GM18909 (cell line): ENCODE data around the gene QKI.
A peak's percentile ranks its signal among the peaks of the same experiment; 100 is the strongest.

Experiments used
- ATAC-seq: cut with Tn5 transposase; IDR thresholded peaks from one replicate; pipeline ENCODE4 v1.9.1; 2021; ENCODE audit warnings: mild to moderate bottlenecking; ENCODE audit not compliant: unreplicated experiment, poor library complexity

QKI gene

DNA sequence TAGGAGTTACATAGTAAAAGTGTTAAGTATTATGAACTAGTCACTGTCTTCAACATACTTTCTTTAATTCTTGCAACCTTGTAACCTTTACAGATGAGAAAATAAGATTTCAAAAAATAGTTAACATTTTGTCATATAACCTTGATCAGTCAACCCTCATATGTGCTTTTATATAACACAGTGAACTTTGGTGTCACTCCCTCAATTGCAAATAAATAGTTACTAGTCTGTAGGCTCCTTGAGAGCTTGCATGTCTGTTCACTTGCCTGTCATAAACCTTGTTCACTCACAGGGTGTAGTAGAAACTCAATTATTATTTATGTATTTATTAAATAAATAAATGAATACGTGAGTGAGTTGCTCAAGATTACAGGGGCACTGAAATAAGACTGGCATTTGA, 107.5 kb downstream of the QKI start:
- no peak for ATAC-seq

DNA sequence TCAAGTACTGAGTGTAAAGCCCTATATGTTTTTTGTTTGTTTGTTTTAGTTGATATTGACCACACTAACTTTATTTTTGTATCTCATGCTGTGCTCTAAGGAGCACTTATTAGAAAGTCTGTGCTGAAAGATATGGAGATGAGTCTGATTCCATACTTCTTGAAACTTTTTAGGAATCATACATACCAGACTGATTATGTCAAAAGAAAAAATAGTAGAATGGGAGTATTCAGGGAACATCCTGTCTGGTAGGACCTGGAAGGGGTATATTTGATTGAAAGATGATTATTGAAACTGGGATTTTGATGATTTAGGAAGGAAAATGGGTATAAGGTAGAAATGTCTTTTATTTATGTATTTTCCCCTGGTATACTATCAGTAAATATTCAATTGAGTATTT, 111.4 kb downstream of the QKI start:
- ATAC-seq = no peak

- no peak for ATAC-seq
Measured at GRCh38 chr6:163526346-163526745, 111.8 kb downstream of the QKI start.

DNA sequence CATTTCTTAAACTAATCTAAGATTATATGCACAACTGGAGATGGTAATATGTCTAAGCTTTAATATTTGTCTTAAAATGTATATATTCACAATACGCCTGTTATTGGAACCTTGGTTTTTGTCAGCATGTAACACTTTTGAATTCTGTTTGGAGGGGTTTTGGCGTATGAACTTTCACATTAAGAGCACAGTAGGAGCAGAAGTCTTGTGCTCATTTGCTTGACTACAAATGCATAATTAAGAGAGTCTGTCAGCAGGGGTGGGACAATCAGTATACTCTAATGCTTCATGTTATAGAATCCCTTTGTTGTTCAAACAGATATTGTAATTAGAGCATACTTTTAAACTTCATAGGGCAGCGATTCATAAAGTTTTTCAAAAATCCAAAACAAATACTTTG, 112.8 kb downstream of the QKI start:
- no peak for ATAC-seq

GRCh38 chr6:163529605-163530004, 115.1 kb downstream of the QKI start:
- no peak for ATAC-seq

GRCh38 chr6:163530406-163530805, 115.9 kb downstream of the QKI start:
- no peak for ATAC-seq

DNA sequence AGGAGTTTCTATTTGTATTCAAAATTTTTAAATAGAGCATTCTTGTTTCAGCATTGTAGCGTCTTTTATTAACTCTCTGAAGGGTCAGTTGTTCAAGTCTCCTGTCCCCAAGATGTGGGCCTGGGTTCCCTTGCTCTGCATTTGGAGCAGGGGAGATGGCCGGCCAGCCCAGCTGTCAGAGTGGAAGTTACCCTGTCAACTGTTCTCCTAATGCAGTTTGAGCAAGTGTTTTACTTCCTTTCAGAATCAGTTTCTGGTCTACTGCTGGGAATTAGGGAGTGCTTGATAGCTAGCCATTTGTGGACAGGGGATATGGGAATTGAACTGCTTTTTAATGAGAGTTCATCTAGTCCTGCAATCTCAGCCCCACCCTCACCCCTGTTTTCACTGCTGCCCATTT, 116.6 kb downstream of the QKI start:
- no peak for ATAC-seq

DNA sequence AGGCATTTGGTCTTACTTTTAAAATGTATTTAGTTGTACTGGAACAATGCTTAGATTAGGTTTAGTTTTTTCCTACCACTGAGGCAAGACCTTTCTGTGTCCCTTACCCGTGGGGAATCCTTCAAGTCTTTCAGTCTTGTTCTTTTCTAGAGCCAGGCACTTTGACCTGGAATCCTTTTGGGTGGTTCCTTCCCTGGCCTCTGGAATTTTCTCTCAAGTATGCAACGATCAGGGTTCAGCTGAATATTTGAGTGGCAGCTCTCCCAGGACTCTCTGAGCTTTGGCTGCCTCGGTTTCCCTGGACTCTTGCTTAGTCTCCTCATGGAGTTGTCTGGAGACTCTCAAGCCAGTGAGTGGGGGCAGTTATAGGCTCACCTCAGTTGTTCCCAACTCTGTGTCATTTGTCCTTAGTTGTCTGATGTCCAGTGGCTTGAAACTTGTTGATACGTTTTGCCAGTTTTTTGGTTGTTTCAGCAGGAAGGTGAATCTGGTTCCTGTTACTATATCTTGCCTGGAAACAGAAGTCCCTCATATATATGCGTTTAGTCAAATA, 118.1 kb downstream of the QKI start:
- ATAC-seq = no peak

DNA sequence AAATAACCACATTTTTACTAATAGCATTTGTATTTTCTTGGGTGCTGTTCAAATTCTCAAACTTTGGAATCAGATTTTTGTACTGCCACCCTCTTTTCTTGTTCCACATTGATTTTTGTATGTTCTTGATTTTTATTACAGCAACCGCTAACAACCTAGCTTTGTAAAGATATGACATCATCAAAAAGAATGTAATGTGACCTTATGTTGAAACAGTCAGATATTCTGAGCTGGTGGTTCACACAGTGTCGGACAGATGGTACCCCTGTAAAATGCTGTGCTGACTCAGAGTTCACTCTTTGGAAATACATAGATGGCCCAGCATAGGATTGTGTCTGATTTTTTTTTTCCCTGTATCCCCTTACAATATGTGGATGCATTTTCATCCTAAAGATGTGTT, 118.9 kb downstream of the QKI start:
- ATAC-seq = no peak

DNA sequence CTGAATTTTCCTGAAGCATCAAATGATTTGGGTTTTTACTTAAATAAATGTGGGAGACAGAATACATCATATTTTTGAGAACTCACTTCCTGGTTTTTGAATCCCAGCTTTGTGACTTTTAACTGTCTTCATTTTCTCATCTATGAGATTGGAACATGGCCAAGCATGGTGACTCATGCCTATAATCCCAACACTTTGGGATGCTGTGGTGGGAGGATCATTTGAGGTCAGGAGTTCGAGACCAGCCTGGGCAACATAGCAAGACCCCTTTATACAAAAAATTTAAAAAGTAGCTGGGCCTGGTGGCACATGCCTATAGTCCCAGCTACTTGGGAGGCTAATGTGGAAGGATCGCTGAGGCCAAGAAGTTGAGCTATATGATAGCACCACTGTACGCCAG, 122.3 kb downstream of the QKI start:
- ATAC-seq = no peak

DNA sequence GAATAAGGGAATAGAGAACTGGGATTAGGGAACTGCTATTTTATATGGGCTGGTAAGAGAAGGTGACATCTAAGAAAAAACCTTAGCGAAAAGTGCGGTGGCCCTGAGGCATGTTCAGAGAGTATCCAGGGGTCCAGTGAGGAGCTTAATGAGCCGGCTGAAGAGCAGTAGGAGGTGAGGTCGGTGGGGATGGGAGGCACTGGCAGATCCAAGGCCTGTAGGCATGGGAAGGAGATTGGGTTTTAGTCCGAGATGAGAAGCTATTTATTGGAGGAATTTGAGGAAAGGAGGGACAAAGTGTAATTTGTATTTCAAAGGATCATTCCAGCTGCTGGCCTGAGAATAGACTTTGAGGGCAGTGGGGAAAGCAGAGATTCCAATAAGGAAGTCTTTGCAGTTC, 123.8 kb downstream of the QKI start:
- no peak for ATAC-seq

GRCh38 chr6:163539101-163539762, 124.7 kb downstream of the QKI start:
- ATAC-seq = no peak

GRCh38 chr6:163543321-163543720, 128.8 kb downstream of the QKI start:
- ATAC-seq = no peak

DNA sequence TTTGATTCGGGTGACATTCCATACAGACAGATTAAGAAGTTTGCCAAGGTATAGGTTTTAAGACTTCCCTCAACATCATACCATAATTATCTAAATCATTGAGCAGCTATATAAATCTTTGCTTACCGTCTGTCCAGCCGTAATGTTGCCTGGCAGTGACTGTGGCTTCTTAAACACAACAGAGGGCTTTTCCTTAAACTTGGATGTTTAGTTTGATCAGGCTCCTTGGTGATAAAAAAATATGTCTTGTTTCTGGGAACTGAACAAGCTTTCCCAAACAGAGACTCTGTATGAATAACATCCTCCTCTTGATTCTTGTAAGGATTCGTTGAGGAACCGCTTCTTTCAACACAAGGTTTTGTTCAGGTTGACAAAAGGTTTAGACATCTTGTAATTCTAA, 130.9 kb downstream of the QKI start:
- no peak for ATAC-seq

- ATAC-seq = no peak
Measured at GRCh38 chr6:163547287-163547686, 132.8 kb downstream of the QKI start.

DNA sequence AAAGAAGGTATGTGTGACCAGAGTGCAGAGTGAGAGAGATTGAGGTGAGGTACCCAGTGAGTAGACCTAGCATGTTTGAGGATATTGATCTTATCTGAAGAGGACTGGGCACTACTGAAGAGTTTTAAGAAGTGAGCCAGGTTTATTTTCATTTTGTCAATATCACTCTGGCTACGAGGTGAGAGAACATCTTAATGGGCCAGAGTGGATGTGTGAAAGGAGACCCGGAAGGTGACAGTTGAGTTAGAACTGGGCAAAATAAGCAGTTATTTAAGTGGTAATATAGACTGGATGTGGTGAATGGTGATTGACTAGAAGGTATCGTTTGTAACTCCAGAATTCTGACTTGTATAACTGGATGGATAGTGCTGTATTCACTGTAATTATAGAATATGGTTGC, 134.1 kb downstream of the QKI start:
- no peak for ATAC-seq

GRCh38 chr6:163554032-163554431, 139.5 kb downstream of the QKI start:
- no peak for ATAC-seq

DNA sequence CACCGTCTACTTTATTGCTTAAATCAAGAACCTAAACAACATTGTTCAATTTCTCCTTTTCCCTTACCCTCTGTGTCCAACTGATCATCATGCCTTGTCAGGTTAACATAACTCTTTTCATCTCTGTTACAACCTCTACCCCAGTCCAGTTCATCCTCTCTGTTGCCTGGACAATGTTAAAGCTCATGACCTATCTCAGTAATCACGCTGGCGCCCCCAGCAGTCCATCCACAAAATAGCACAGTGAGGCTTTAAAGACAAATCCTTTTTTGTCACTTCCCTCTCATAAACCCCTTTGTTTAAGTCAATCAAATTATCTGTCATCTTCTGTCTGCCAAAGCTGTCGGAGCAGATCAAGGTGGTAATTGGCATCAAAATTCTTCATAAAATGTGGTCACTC, 140.1 kb downstream of the QKI start:
- peak; percentile 62 for ATAC-seq

DNA sequence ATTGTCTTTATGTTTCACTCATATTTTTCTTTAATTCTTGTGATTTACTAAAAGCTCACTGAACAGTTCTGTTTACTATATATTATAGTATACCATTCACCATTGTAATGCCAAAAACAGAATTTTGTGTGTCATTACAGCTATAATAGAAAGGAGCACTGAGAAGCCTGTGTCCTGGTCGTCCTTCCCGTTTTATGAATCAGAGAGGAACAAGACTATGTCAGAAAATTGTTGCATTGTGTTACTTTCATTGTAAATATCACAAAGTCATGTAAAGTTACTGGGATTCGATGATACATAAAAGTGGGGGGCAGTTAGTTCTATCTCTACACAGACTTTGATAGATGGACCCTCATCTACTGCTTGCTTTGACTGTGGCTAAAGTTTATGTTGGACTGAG, 145.1 kb downstream of the QKI start:
- ATAC-seq = no peak

DNA sequence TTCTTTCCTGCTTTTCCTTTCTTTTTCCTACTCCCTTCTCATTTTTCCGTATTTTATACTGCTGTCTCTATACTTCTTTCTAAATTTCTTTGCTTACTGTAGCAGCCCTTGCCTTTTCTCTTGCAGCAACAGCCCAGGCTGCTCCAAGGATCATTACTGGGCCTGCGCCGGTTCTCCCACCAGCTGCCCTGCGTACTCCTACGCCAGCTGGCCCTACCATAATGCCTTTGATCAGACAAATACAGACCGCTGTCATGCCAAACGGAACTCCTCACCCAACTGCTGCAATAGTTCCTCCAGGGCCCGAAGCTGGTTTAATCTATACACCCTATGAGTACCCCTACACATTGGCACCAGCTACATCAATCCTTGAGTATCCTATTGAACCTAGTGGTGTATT, 148.8 kb downstream of the QKI start:
- no peak for ATAC-seq

DNA sequence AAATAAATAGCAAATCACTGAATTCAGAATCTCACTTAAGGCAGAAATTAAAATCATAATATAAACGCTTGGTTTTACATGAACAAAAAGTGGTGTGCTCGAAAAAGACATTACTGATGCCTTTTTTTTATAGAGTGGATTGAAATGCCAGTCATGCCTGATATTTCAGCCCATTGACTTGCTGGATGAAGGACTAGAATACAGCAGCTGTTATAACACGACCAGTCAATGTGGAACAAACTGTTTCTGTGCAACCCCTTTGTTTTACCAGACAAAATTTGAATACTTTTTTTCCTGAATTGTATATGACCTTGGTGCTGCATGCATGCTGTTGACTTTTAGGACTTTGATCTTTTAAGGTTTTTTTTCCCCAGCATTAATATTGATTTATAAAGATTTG, 150.0 kb downstream of the QKI start:
- ATAC-seq = no peak

DNA sequence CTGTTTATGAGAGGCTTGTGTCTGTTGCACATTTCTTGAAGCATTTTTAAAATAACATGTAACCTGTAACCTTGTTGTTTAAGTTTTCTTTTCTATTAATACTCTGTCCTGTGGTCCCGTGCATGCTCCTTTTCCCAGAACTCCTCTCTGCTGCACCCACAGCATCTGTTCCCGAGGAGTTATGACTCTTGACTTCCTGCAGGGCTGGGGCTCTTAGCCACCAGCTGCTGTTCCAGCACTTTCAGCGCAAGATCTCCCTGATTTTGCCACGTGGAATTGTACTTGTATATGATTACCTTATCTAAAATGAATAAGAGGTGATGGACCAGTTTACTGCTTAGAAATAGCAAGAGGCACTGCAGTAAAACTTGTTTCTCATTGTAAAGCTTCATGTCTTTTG, 150.6 kb downstream of the QKI start:
- ATAC-seq = no peak

DNA sequence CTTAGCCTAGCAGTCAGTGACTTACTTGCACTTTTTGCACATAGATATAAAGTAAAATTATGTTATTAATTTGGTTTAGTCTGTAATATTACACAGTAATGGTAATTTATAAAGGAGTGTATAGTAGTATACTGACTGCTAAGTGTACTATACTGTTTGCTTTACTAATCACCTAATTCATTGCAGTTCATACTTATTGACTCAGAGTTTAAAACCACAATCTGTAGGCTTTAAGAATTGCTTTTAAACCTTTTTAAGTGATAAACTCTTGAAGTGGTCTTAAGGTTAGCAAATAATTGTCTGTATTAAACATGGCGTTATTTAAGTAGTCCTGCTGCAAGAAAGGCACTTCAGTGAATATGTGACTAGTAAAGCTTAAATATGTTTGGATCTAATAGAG, 151.5 kb downstream of the QKI start:
- ATAC-seq = no peak
